ENCODE data around the gene CPXM1. TPM values are rescaled to one million over a fixed set of nuclear protein-coding genes. Genes with fewer than 3 reads are reported as not detected.

CPXM1 gene
- total and polyA plus RNA-seq, 9 of the 15 experiments (the other 6 are each of a cell fraction or from before 2014, with no cell fraction given): 0.04 to 1.1 (median 0.37) TPM; not detected in 2

DNA sequence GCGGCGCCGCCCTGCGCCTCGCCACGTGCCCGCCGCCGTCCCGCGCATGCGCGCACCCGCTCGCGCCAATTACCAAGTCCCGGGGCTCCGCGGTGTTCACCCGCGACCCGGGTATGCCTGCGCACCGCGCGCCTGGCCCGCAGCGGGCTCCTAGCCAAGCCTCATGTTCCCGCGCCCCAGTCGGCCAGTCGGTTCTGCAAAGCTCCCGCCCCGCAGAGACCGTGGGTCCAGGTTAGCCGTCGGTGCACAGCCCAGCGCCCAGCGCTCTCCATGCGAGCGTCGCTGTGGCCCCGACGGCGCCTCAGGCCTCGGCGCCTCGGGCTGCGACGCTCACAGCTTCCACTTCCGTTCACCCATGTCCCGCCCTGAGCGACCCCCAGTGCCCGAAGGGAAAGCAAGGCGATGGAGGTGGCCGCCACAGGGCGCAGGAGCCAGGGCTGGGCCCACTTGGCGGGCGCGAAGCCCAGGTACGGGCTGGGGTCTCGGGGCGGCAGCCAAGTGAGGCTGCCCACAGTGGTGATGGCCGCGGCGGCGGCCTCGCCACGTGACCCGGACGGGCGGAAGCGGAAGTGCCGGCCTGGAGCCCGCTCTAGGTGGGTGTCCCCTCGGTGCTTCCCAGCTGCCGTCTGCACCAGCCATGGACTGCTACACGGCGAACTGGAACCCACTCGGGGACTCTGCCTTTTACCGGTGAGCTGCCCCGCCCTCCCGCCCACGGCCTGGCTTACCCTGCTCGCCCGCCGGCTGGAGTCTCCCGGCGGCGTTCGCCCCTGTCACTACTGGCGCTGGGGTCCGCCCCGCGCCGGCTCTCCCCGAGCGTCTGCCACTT, 39.9 kb upstream of the CPXM1 start, which contains the start of the genes PCED1A and VPS16 (continued):
- TF ChIP-seq, protein P1, sequence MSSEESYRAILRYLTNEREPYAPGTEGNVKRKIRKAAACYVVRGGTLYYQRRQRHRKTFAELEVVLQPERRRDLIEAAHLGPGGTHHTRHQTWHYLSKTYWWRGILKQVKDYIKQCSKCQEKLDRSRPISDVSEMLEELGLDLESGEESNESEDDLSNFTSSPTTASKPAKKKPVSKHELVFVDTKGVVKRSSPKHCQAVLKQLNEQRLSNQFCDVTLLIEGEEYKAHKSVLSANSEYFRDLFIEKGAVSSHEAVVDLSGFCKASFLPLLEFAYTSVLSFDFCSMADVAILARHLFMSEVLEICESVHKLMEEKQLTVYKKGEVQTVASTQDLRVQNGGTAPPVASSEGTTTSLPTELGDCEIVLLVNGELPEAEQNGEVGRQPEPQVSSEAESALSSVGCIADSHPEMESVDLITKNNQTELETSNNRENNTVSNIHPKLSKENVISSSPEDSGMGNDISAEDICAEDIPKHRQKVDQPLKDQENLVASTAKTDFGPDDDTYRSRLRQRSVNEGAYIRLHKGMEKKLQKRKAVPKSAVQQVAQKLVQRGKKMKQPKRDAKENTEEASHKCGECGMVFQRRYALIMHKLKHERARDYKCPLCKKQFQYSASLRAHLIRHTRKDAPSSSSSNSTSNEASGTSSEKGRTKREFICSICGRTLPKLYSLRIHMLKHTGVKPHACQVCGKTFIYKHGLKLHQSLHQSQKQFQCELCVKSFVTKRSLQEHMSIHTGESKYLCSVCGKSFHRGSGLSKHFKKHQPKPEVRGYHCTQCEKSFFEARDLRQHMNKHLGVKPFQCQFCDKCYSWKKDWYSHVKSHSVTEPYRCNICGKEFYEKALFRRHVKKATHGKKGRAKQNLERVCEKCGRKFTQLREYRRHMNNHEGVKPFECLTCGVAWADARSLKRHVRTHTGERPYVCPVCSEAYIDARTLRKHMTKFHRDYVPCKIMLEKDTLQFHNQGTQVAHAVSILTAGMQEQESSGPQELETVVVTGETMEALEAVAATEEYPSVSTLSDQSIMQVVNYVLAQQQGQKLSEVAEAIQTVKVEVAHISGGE (CRISPR knock-in tag; IDR thresholded peaks at IDR 0.05): peak; percentile 66 to 97 (median 84); a peak in 5 of 6 replicates
- TF ChIP-seq BMI1 (IDR thresholded peaks at IDR 0.05; ENCODE audit: low read length): no peak
- TF ChIP-seq TOE1 (IDR thresholded peaks at IDR 0.05; ENCODE audit: borderline replicate concordance): peak; percentile 86
- no peak for TF ChIP-seq TOE1 (CRISPR knock-in tag; IDR thresholded peaks at IDR 0.05; ENCODE audit: borderline replicate concordance, low read depth)
- peak; percentile 84 for TF ChIP-seq RBFOX2 (IDR thresholded peaks at IDR 0.05; ENCODE audit: low read depth, low read length)
- no peak for TF ChIP-seq ZNF717 (CRISPR knock-in tag; IDR thresholded peaks at IDR 0.05)
- TF ChIP-seq ZNF384 (IDR thresholded peaks at IDR 0.05; ENCODE audit: low read depth, low read length): no peak
- TF ChIP-seq NFE2L1 (tag; IDR thresholded peaks at IDR 0.05; ENCODE audit: borderline replicate concordance, low read depth): no peak
- peak; percentile 37; the same call in 1 of the 2 replicates for TF ChIP-seq LCOR (CRISPR knock-in tag; IDR thresholded peaks at IDR 0.05)
- peak; percentile 98 for TF ChIP-seq ELF1 (tag; IDR thresholded peaks at IDR 0.05)
- TF ChIP-seq ZNF354B (CRISPR knock-in tag; IDR thresholded peaks at IDR 0.05): no peak
- TF ChIP-seq ZSCAN32 (CRISPR knock-in tag; IDR thresholded peaks at IDR 0.05): no peak
- TF ChIP-seq, protein P2, sequence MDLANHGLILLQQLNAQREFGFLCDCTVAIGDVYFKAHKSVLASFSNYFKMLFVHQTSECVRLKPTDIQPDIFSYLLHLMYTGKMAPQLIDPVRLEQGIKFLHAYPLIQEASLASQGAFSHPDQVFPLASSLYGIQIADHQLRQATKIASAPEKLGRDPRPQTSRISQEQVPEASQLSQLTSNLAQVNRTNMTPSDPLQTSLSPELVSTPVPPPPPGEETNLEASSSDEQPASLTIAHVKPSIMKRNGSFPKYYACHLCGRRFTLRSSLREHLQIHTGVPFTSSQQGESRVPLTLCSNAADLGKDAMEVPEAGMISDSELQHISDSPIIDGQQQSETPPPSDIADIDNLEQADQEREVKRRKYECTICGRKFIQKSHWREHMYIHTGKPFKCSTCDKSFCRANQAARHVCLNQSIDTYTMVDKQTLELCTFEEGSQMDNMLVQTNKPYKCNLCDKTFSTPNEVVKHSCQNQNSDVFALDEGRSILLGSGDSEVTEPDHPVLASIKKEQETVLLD (IDR thresholded peaks at IDR 0.05): no peak
- no peak for TF ChIP-seq ZNF263 (CRISPR knock-in tag; IDR thresholded peaks at IDR 0.05; ENCODE audit: borderline replicate concordance)
- TF ChIP-seq OTX1 (CRISPR knock-in tag; IDR thresholded peaks at IDR 0.05): no peak
- peak; percentile 69; the same call in 1 of the 2 replicates for TF ChIP-seq CXXC5 (CRISPR knock-in tag; IDR thresholded peaks at IDR 0.05)
- no peak for TF ChIP-seq MYNN (IDR thresholded peaks at IDR 0.05)
- TF ChIP-seq MYNN (CRISPR knock-in tag; IDR thresholded peaks at IDR 0.05): no peak
- TF ChIP-seq NCOR1 (IDR thresholded peaks at IDR 0.05): no peak
- TF ChIP-seq, protein P3, sequence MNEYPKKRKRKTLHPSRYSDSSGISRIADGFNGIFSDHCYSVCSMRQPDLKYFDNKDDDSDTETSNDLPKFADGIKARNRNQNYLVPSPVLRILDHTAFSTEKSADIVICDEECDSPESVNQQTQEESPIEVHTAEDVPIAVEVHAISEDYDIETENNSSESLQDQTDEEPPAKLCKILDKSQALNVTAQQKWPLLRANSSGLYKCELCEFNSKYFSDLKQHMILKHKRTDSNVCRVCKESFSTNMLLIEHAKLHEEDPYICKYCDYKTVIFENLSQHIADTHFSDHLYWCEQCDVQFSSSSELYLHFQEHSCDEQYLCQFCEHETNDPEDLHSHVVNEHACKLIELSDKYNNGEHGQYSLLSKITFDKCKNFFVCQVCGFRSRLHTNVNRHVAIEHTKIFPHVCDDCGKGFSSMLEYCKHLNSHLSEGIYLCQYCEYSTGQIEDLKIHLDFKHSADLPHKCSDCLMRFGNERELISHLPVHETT (CRISPR knock-in tag; conservative IDR thresholded peaks at IDR 0.05 in 1 of 2, IDR thresholded peaks at IDR 0.05 in 1 of 2): no peak
- TF ChIP-seq, protein P4, sequence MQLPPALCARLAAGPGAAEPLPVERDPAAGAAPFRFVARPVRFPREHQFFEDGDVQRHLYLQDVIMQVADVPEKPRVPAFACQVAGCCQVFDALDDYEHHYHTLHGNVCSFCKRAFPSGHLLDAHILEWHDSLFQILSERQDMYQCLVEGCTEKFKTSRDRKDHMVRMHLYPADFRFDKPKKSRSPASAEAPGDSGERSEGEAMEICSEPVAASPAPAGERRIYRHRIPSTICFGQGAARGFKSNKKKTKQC (CRISPR knock-in tag; IDR thresholded peaks at IDR 0.05): peak; percentile 69

All from K562 (cell line).